ENCODE results near the gene BCL7A. TPM values are rescaled to one million over a fixed set of nuclear protein-coding genes. Genes with fewer than 3 reads are reported as not detected.

BCL7A gene
- total and polyA plus RNA-seq, 8 donors, result 1.5 to 11.6 (median 2.8) TPM

GRCh38 chr12:122028905-122029560 lies 7.3 kb downstream of the BCL7A start:
- H3K27me3 ChIP-seq, result no peaks in the 10 kb centered on the region
- no peak overlapping the region for H3K27ac ChIP-seq
- TF ChIP-seq POLR2AphosphoS5 (IDR thresholded peaks at IDR 0.05), result no peak
- TF ChIP-seq POLR2A (IDR thresholded peaks at IDR 0.05), result no peak
- TF ChIP-seq, protein P1, sequence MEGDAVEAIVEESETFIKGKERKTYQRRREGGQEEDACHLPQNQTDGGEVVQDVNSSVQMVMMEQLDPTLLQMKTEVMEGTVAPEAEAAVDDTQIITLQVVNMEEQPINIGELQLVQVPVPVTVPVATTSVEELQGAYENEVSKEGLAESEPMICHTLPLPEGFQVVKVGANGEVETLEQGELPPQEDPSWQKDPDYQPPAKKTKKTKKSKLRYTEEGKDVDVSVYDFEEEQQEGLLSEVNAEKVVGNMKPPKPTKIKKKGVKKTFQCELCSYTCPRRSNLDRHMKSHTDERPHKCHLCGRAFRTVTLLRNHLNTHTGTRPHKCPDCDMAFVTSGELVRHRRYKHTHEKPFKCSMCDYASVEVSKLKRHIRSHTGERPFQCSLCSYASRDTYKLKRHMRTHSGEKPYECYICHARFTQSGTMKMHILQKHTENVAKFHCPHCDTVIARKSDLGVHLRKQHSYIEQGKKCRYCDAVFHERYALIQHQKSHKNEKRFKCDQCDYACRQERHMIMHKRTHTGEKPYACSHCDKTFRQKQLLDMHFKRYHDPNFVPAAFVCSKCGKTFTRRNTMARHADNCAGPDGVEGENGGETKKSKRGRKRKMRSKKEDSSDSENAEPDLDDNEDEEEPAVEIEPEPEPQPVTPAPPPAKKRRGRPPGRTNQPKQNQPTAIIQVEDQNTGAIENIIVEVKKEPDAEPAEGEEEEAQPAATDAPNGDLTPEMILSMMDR (IDR thresholded peaks at IDR 0.05), result no peak
- TF ChIP-seq EP300 (IDR thresholded peaks at IDR 0.05), result no peak
- intact Hi-C loops (cut with DNase I; ENCODE audit: low total_unique reads), result no loop called here
- no peak overlapping the region for H3K4me3 ChIP-seq
- H3K9me3 ChIP-seq, result no peaks in the 10 kb centered on the region
- H3K36me3 ChIP-seq, result no peaks in the 10 kb centered on the region
- WGBS, 5 donors, result 80 to 85% (median 82%) methylated on average over 23 of the region's 23 CpGs
- DNase-seq, result no peak
- peaks cover 3 to 30% (median 7%) of the 10 kb centered on the region in 4 donors for H3K4me1 ChIP-seq

DNA sequence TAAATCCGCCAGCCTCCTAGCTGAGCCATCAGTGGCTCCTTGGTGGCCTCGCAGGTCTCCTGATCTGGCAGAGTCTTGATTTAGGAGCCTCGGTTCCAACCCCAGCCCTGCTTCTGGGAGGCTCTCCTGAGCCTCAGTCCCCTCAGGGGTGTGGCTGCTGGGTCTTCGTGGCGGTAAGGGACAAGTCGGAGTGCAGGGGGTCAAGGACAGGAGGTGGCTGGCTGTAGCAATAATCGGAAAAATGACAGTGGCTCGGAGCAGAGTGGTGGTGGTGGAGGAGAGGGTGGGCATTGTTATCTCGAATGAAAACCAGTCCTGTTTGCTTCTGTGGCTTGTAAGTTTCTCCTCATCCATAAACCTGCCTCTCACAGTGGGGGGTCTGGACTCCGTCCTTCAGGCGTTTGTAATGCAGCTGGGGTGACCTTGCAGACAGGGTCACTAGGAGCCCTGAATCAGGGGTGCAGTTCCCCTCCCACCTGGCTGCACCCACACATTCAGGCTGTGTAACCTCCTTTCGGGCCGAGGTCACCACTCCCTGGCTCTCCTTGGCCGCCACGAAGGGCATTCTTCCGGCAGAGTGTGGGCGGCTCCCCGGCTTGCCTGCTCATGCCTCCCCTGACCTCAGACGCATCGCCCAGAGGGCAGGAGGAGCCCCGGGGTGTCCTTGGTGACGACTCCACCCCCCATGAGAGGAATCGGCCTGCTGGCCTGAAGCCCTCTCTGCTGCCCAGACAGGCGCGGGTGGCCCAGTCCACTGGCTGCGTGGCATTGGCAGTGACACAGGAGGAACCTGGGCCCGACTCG lies 8.1 kb downstream of the BCL7A start:
- no peaks in the 10 kb centered on the region for H3K27me3 ChIP-seq
- no peaks in the 10 kb centered on the region for H3K9me3 ChIP-seq
- peaks cover 0 to 22% (median 4%) of the 10 kb centered on the region in 4 donors for H3K4me1 ChIP-seq
- DNase-seq, result peak in 1 of 2 donors; percentile 44
- no peak overlapping the region for H3K27ac ChIP-seq
- no peaks in the 10 kb centered on the region for H3K36me3 ChIP-seq
- WGBS, 5 donors, result 68 to 72% (median 70%) methylated on average over 22 to 28 of the region's 28 CpGs
- TF ChIP-seq POLR2A (IDR thresholded peaks at IDR 0.05), result no peak
- TF ChIP-seq POLR2AphosphoS5 (IDR thresholded peaks at IDR 0.05), result no peak
- TF ChIP-seq EP300 (IDR thresholded peaks at IDR 0.05), result no peak
- TF ChIP-seq, protein P1 (IDR thresholded peaks at IDR 0.05), result no peak
- H3K4me3 ChIP-seq, result no peak overlapping the region
- intact Hi-C loops (cut with DNase I; ENCODE audit: low total_unique reads), result no loop called here

DNA sequence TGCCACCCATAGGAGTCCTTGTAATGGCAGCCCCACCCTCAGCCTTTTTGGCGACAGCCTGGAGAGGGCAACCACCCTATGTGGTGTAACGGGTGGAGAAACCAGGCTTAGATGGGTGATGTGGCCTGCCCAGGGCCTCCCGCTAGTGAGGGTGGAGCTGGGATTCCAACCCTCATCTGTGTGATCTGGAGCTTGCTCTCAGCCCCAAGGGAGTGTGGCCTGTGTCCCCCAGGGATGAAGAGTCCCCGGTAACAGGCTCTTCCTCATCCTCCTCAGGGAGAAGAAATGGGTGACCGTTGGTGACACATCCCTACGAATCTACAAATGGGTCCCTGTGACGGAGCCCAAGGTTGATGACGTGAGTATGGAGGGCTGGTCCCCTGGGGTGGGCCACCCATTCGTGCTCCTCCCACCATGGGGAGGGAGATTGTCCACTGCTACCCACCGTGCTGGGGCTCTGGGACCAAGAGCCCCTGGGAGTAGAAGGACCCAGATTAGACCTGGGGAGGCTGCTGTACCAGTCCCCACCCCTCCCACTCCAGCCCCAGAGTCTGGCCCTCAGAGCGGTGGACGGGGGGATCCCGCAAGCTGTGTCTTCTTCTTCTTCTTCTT lies 8.8 kb downstream of the BCL7A start:
- intact Hi-C loops (cut with DNase I; ENCODE audit: low total_unique reads), result no loop called here
- H3K4me1 ChIP-seq, result peaks cover 0 to 22% (median 4%) of the 10 kb centered on the region in 4 donors
- no peak for TF ChIP-seq POLR2A (IDR thresholded peaks at IDR 0.05)
- TF ChIP-seq, protein P1 (IDR thresholded peaks at IDR 0.05), result no peak
- no peak for TF ChIP-seq EP300 (IDR thresholded peaks at IDR 0.05)
- no peak for TF ChIP-seq POLR2AphosphoS5 (IDR thresholded peaks at IDR 0.05)
- WGBS, 5 donors, result 91 to 98% (median 91%) methylated on average over 9 to 13 of the region's 13 CpGs
- no peaks in the 10 kb centered on the region for H3K27me3 ChIP-seq
- no peaks in the 10 kb centered on the region for H3K9me3 ChIP-seq
- peaks cover 0 to 7% (median 5%) of the 10 kb centered on the region in 4 donors for H3K36me3 ChIP-seq
- H3K4me3 ChIP-seq, result no peak overlapping the region
- no peak overlapping the region for H3K27ac ChIP-seq
- no peak for DNase-seq

All from stomach (tissue), 9 donors.